ENCODE data around the gene XAGE5. TPM values are rescaled to one million over a fixed set of nuclear protein-coding genes. Genes with fewer than 3 reads are reported as not detected.

XAGE5 gene
- total RNA-seq, 2 donors from 2014 or later: not detected

GRCh38 chrX:52865343-52865998 lies 54.4 kb downstream of the XAGE5 start:
- no peaks in the 10 kb centered on the region for H3K36me3 ChIP-seq
- no peaks in the 10 kb centered on the region for H3K9me3 ChIP-seq
- TF ChIP-seq, protein P1, sequence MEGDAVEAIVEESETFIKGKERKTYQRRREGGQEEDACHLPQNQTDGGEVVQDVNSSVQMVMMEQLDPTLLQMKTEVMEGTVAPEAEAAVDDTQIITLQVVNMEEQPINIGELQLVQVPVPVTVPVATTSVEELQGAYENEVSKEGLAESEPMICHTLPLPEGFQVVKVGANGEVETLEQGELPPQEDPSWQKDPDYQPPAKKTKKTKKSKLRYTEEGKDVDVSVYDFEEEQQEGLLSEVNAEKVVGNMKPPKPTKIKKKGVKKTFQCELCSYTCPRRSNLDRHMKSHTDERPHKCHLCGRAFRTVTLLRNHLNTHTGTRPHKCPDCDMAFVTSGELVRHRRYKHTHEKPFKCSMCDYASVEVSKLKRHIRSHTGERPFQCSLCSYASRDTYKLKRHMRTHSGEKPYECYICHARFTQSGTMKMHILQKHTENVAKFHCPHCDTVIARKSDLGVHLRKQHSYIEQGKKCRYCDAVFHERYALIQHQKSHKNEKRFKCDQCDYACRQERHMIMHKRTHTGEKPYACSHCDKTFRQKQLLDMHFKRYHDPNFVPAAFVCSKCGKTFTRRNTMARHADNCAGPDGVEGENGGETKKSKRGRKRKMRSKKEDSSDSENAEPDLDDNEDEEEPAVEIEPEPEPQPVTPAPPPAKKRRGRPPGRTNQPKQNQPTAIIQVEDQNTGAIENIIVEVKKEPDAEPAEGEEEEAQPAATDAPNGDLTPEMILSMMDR (IDR thresholded peaks at IDR 0.05): no peak
- no peak for DNase-seq (ENCODE audit: low spot score)
- no peaks in the 10 kb centered on the region for H3K27me3 ChIP-seq (replicated peaks; ENCODE audit: insufficient read depth)
- H3K4me3 ChIP-seq: no peak overlapping the region
- H3K27ac ChIP-seq: no peak overlapping the region
- ATAC-seq (ENCODE audit: insufficient number of reproducible peaks, low FRiP score, low read depth): no peak
- H3K4me1 ChIP-seq (ENCODE audit: control insufficient read depth in 1 of 2, low read depth in 2 of 2): no peaks in the 10 kb centered on the region

Other genes with a start within 250 kb of the XAGE5 start
- not detected for gene SSX7, start 156.4 kb upstream of the XAGE5 start, total RNA-seq
- gene SSX2, start 104.1 kb upstream of the XAGE5 start, total RNA-seq: not detected
- gene SSX2B, start 60.0 kb upstream of the XAGE5 start, total RNA-seq: not detected
- not detected for gene SPANXN5, start 13.9 kb upstream of the XAGE5 start, total RNA-seq
- not detected for gene XAGE3, start 56.8 kb downstream of the XAGE5 start, total RNA-seq
- 10 to 100 TPM; 18.0 to 37.6 TPM for gene FAM156B, start 86.0 kb downstream of the XAGE5 start, total RNA-seq
- 10 to 100 TPM; 44.3 to 55.7 TPM for gene FAM156A, start 147.2 kb downstream of the XAGE5 start, total RNA-seq
- gene GPR173, start 237.5 kb downstream of the XAGE5 start, total RNA-seq: 1 to 10 TPM; 2.3 to 2.7 TPM